HG02870 (cell line): ENCODE data around the gene TMEM63C.
"Not testable (repeated sequence)": the region's sequence is repeated elsewhere in the genome, so short reads cannot be mapped to it uniquely, and the experiment has no call there.

Experiments used
- ATAC-seq: cut with Tn5 transposase; IDR thresholded peaks from one replicate; pipeline ENCODE4 v1.9.1; 2021; ENCODE audit warnings: mild to moderate bottlenecking, moderate library complexity; ENCODE audit not compliant: unreplicated experiment

The TMEM63C gene

GRCh38 chr14:77153802-77154201 is 27.8 kb upstream of the TMEM63C start:
- no peak for ATAC-seq

GRCh38 chr14:77154421-77154820 is 27.2 kb upstream of the TMEM63C start:
- ATAC-seq, result no peak

- ATAC-seq, result no peak
Observed at GRCh38 chr14:77155083-77155482, 26.5 kb upstream of the TMEM63C start.

GRCh38 chr14:77157740-77158139 is 23.9 kb upstream of the TMEM63C start:
- ATAC-seq, result no peak

- no peak for ATAC-seq
Observed at GRCh38 chr14:77158175-77158881, 23.3 kb upstream of the TMEM63C start.

GRCh38 chr14:77158882-77159255 is 22.7 kb upstream of the TMEM63C start:
- ATAC-seq, result no peak

- ATAC-seq, result no peak
Observed at GRCh38 chr14:77161011-77161410, 20.6 kb upstream of the TMEM63C start.

- no peak for ATAC-seq
Observed at GRCh38 chr14:77170045-77170444, 11.6 kb upstream of the TMEM63C start.

- no peak for ATAC-seq
Observed at GRCh38 chr14:77172916-77173315, 8.7 kb upstream of the TMEM63C start.

GRCh38 chr14:77173911-77174617 is 7.5 kb upstream of the TMEM63C start:
- ATAC-seq, result not testable (repeated sequence)

- ATAC-seq, result no peak
Observed at GRCh38 chr14:77175843-77176242, 5.8 kb upstream of the TMEM63C start.

GRCh38 chr14:77177702-77178101 is 3.9 kb upstream of the TMEM63C start:
- no peak for ATAC-seq

GRCh38 chr14:77178656-77179055 is 2.9 kb upstream of the TMEM63C start:
- no peak for ATAC-seq

GRCh38 chr14:77180726-77181602 is 634 bp upstream of the TMEM63C start:
- ATAC-seq, result no peak

GRCh38 chr14:77183896-77184295 is 2.3 kb downstream of the TMEM63C start:
- no peak for ATAC-seq

- no peak for ATAC-seq
Observed at GRCh38 chr14:77184396-77185092, 2.9 kb downstream of the TMEM63C start.

- no peak for ATAC-seq
Observed at GRCh38 chr14:77185093-77185465, 3.5 kb downstream of the TMEM63C start.

GRCh38 chr14:77186911-77187648 is 5.5 kb downstream of the TMEM63C start:
- ATAC-seq, result no peak

- ATAC-seq, result no peak
Observed at GRCh38 chr14:77187649-77188012, 6.0 kb downstream of the TMEM63C start.

GRCh38 chr14:77189479-77189878 is 7.9 kb downstream of the TMEM63C start:
- no peak for ATAC-seq
